Endometrial microvascular endothelial cells (primary cell): Measurements from ENCODE around the gene MEI4. TPM values are rescaled to one million over a fixed set of nuclear protein-coding genes. Genes with fewer than 3 reads are reported as not detected.
"Not testable (repeated sequence)": the region's sequence is repeated elsewhere in the genome, so short reads cannot be mapped to it uniquely, and the experiment has no call there.

Experiments used
- in situ Hi-C: cut with HindIII; loops from 2 replicates; pipeline ENCODE4 v1.10.0; 2017; ENCODE audit warnings: low sequenced_read_pairs, low pct_unique_long_range_greater_than_20kb; ENCODE audit errors: inconsistent ontology term
- total RNA-seq: library from RNA; depleted of rRNA; stranded (reverse); fragments of >200 nt; gene quantifications from one replicate; pipeline ENCODE4 v1.2.3, GENCODE V29; 2015; ENCODE audit errors: inconsistent ontology term

MEI4 gene, protein sequence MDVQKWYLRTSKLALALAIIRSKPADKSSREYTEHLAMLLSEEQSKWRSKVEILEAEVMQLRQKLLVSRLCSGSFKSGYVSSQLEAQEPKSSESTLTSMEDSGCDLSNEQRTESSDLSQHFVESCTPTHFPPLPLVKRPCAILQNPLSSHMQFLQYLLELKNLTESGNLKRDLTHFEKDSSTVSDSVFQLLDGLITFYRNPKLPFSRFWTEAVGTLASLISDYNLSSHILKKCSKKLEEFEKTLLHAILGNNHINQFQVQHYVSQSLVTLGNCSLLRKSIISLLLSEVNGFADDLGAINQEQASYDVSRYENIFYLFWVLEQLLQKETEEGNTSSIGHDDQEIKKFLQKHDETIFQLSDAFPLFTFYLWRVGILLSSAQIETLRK
- total RNA-seq, result not detected

DNA sequence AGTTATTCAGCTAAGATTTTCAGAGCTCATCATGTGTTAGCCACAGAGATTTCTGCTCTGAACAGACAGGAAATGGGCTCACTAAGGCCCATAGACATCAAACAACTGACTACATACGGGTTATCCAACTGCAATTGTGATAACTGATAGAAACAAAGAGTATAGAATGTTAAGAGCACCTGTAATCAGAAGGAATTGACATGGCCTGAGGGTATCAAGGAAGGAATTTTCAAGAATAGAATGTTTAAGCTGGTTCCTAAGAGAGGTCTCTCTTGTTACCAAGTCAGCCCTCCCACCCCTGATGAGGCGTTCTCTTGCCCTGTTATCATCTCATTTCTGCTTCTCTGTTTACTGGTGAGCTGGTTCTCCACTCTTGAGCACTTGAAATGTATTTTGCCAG is at the start of gene MEI4:
Gene MEI4, plus strand, starts transcription at position 301 of the 400 bp plus-strand sequence. CDS start 37,633 bp downstream, outside the sequence.
- in situ Hi-C loops, result no loop called here

DNA sequence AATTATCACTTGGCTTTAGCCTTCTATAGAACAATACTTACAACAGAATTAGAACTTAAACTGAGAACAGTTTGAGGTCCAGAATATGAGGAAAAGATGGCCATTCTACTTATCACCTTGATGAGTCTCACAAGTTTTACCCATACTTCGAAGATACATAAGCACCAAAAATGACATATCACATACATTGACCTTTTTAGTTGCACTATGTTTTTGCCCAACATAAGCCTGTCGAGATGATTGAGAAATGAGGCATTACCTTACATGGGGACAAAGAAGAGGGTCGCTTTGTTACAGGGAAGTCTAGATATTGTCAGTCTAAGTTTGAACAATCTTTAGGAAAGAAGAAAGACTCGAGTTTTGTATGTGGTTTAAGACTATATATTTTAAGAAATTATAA is 48.4 kb upstream of the MEI4 start:
- in situ Hi-C loops, result no loop called here

DNA sequence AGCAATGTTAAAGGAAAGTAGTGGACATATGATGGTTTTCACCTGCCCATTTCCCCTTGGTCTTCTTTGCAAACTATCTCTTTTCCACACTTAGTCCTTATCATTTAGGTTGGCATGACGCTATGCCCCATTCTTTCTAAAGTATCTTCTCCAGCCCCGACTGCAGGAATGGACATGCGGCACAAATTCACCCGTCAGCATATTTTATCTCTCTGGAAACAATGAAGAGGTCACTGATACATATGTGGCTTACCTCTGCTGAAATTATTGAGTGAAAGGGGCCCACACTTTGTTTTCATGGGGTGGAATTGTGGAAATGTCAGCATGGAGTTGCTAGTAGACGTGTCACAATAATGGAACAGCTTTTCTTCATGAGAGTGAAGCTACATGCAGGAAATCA is 45.8 kb upstream of the MEI4 start:
- in situ Hi-C loops, result no loop called here

DNA sequence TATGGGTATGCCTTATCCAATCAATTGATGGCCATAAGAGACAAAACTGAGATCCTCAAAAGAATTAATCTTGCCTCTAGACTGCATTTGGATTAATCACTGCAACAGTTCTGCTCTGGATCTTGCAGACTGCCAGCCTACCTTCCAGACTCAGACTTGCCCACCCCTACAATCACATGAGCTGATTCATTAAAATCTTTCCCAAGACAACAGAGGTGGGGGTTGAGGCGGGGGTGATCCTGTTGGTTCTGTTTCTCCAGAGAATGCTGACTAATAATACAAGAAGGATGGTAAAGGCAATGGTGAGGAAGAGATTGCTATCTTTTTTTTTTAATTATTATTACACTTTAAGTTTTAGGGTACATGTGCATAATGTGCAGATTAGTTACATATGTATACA is 43.7 kb upstream of the MEI4 start:
- in situ Hi-C loops, result no loop called here

DNA sequence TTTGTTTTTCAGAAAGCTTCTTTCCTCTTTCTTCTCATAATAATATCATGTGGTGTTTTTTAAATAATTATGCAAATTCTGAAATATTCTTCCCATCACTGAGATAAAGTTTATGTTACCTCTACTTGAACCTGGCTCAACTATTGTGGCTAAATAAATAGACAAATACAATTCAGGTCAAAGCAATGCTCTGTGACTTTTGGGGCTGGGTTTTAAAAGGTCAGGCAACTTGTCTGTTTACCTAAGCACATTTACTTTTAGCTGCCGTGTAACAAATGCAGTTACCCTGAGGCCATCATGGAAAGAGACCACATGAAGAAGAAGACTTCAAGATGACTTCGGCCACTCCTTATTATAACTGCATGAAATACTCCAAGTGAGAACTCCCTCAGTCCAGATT is 33.7 kb upstream of the MEI4 start:
- in situ Hi-C loops, result no loop called here

DNA sequence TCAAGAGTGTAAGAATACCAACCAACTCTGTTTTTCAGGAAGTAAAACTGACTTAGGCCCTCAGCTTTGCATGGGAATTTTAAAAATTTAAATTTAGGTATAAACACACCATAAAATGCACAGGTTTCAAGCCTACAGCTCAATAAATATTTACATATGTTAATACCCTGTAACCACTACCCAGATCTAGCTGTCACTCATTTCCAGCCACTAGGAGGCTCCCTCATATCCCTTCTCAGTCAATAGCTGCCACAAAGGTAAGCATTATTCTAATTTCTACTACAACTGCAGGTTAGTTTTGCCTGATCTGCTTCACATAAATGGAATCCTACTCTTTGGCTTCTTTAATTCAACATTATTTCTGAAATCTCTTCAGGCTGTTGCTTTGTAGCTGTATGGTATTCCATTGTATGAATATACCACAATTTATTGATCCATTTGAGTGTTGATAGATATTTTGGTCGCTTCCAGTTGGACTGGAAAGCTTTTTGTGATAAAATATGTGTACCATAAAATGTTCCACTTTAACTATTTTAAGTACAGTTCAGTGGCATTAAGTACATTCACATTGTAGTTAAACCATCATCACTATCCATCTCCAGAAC is 32.5 kb upstream of the MEI4 start:
- in situ Hi-C loops, result no loop called here

DNA sequence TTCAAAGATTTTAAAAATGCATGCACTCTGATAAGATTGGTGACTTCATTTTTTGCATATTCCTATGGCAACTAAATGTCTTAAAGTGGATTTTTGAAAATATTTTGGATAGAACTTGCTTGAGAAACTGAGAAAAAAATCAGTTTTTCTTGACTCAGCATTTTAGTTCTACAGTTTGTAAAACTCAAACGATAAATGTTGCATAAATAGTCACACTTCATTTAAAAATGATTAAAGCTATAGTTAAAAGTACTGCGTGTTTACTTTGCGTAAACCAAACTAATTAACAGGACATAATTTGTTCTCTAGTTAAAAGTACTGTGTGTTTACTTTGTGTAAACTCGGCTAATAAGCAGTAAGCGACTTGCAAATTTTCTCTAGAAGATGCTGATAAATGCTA is 28.3 kb upstream of the MEI4 start:
- in situ Hi-C loops, result no loop called here

DNA sequence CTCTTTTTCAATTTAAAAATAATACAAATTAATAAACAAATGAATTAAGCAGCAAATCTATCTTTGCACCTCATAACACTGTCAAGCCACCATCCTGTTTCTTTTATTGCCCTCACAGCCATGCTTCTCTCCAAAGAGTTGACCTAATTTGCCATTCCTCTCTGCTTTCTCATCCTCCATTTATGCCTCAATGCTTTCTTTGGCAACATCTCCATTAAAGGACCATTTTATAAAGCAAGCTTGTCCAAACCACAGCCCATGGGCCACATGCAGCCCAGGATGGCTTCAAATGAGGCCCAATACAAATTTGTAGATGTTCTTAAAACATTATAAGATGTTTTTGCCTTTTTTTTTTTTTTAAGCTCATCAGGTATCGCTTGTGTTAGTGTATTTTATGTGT is 26.4 kb upstream of the MEI4 start:
- in situ Hi-C loops, result no loop called here

DNA sequence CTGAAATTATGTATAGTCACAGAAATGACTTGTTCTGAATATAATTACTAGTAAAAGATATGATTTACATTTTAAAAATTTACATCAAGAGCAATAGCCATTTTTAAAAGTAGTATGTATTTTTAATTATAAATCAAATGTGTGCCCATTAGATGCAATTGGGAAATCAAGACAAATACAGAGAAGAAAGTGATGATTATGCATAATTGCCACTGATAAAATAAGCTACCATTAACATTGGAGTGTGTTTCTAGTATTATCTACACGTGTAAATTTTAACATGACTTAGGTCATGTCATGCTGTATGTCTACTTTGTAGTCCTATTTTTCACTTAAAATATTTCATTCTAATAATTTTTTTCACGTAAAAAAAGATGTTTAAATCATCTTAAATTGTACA is 22.8 kb upstream of the MEI4 start:
- in situ Hi-C loops, result no loop called here

DNA sequence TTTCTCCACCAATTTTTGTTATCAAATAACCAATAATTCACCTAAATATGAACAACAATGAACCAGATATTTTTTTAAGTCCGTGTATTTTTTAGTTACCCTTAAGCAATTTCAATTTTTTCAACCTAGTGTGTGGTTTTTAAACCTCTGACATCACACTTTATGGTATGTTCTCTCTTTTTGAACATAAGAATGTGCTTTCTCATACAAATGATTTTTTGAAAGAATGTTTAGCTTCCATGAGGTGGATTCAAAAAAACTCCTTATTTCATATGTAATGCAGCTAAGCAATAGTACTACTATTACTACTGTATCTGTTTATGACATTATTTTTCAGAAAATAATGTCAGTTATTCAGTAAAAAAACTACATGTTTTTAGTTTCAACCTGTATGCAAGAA is 19.4 kb upstream of the MEI4 start:
- in situ Hi-C loops, result no loop called here

DNA sequence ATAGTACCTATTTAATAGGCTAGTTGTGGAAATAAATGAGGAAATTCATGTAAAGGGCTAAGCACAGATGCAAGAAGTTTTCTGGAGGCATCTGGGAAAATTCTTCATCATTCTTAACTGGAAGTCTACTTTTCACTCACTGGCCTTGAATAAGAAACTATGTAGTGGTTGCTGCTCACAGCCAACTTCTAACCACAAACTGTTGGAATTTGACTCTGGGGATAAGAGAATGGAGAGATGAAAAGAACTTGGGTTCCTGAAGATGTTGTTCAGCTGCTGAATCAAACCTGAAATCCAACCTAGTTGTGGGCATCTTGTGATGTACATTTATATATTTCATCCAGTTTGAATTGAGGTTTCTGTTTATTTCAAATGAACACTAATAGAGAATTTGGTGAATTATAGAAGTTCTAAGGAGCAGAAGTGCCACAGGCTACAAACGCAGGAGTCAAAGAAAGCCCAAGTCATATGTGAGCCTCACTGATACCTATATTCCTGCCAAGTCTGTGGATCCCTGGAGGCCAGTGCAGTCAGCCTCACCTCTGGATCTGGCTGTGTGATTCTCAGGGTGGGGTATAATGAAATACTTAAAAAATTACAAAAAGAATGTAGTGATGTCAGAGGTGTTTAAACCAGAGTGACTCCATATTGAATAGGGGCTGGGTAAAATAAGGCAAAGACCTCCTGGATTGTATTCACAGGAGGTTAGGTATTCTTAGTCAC is 18.7 kb upstream of the MEI4 start:
- in situ Hi-C loops, result no loop called here

DNA sequence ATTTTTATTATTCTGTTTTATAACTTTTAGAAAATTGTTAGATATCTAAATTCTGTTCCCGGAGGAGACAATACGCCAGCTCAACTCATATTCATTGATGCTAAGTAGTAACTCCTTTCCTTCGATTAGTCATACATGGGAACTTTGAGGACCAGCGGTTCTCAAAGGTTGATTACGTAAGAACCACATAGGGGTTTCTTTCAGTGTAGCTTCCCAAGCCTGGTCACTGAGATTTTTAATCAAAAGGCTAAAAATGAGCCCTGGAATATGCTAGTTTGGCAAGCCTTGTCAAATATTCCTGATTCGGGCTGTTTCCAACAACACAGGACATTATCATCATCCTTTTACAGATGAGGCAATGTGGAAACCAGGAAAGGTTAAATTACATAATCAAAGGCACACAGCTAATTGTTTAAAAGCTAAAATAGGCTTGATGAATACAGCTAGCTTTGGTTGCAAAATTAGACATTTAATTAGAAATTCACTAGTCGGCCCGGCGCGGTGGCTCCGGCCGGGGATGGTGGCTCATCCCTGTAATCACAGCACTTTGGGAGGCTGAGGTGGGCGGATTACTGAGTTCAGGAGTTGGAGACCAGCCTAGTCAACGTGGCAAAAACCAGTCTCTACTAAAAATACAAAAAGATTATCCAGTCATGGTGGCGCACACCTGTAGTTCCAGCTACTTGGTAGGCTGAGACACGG is 14.6 kb upstream of the MEI4 start:
- in situ Hi-C loops, result no loop called here

DNA sequence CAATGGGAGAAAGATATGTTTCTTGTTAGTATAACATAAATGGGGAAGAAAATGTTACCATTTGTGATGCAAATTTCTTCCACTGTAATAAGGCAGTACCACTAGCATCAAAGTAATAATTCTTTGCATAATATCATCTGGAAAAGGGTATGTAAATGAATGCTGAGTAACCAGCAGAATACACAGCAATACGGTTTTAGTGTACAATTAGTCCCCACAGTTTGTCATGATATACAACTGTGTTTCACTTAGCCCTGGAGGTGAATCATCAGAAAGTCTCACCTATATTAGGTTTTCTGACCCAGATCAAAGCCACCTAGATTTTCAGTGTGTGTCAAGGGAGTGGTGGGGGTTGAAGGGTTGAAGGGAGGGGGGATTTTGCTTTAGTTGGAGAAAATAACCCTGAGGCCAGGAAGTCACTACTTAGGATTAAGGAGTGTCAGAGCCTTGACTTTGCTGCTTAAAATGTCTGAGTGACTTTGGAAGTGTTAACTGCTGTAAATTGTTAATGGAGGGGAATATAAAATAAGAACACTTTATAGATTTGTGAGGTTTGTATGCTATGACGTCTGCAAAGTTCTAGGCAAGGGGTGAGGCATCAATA is 8.6 kb upstream of the MEI4 start:
- in situ Hi-C loops, result no loop called here

DNA sequence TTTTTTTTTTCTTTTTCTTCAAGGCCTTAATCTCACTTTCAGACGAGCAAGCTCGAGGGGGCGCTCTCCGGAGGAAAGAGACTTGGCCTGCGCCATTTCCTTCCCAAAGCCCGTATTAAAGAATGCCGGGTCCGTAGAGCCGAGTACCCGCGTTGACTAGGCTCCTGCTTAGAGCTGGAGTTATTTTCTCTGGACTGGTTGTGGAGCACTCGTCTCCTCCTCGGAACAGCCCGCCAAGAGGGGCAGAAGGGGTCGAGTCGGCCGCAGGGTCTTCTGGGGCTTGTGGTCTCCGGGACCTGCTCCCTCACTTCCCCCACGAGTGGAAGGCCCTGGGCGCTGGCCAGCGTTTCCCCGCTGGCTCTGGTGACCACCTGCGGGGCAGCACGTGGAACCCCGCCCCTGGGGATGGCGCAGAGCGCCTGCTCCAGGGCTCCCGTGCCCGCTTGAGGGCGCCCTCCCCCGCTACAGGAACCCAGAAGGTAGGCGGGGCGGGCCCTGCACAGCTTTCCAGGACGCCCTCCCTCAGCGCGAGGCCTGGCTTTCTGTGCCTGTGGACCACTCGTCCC is 2.7 kb upstream of the MEI4 start:
- in situ Hi-C loops, result no loop called here

DNA sequence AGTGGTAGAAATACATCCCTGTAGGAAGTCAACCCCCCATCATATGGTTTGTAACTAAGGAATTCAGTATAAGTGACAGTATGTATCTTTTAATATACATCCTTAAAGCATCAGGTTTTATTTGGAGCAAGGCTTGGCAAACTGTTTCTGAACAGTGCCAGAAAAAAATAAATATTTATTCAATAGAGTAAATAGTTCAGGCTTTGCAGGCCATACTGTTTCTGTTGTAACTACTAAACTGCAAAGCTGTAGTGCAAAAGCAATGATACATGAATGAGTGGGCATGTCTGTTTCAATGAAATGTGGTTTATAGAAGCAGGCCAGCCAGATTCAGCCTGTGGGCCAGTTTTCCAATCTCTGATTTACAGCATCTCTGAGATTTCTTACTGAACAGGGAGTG is 977 bp downstream of the MEI4 start:
- in situ Hi-C loops, result no loop called here

DNA sequence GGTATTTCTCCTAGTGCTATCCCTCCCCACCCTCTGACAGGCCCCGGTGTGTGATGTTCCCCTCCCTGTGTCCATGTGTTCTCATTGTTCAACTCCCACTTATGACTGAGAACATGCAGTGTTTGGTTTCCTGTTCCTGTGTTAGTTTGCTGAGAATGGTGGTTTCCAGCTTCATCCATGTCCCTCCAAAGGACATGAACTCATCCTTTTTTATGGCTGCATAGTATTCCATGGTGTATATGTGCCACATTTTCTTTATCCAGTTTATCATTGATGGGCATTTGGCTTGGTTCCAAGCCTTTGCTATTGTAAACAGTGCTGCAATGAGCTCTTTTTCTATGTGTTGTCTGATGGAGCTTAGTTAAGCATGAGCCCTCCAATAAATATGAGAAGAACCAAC is 2.2 kb downstream of the MEI4 start:
- in situ Hi-C loops, result not testable (repeated sequence)

DNA sequence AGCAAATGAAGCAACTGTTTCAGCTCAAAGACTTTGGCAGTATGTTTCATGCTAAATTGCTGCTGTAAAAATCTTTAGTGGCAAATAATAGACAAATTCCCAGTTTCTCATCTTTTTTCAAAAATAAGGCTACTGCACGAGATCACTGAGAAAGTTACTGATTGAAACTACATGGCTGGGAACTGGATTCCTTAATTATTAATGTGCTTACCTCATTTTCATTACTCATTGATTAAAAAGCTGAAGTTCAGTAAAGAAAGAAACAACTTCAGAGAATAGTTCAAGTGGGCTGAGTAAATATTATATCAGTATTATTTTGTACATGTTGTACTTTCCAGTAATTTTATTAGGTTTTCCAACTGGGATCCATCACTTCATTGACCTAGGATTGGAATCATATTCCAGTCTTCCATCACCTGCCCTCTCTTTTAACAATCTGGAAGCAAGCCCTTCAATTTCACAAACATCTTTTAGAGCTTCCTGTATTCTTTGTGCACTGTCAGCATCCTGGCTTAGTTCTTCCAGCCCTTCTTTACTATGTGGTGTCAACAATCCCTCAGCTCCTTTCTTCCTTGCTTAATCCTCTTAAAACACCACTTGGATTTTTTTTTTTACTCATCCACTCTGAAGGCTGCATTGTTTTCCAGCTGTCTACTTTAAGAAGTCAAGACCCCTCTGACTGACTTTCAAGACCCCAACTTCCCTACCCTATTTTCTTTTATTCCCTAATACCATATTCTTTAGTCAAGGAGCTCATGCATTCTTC is 4.3 kb downstream of the MEI4 start:
- in situ Hi-C loops, result no loop called here

DNA sequence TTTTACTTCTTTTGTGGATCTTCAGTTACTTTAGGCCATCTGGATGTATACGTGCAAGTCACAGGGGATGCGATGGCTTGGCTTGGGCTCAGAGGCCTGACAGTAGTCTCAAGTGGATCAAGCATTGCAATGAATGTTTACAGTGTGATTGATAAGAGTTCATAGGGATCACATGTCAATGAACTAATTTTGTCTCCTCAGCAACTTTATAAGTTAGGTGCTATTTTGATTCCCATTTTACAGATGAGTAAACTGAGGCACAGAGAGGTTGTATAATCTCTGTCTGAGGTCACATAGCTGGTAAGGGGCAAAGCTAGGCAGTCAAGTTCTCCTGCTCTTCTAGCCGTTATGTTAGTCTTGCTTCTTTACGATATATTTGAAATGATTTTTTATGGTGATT is 13.5 kb downstream of the MEI4 start:
- in situ Hi-C loops, result no loop called here
